MM.1S (cell line): ENCODE measurements around the gene GRIK2.

ENCODE experiments used
- EZH2 ChIP-seq: fragments of 300-600 bp; sonication (generic); optimal IDR thresholded peaks from 2 replicates; pipeline ENCODE3; 2017; ENCODE audit warnings: low read depth, mild to moderate bottlenecking, antibody characterized with exemption, low read length, mixed read lengths
- EZH2phosphoT487 ChIP-seq: fragments of 300-600 bp; sonication (generic); IDR thresholded peaks from 2 replicates; pipeline ENCODE4 v1.6.1; 2018; ENCODE audit warnings: antibody characterized with exemption, low read length
- TF ChIP-seq, protein P1 (sequence below): fragments of 300-600 bp; sonication (generic); IDR thresholded peaks from 2 replicates; pipeline ENCODE4 v1.5.1; 2016; ENCODE audit warnings: antibody characterized with exemption, low read length, mixed read lengths

DNA sequence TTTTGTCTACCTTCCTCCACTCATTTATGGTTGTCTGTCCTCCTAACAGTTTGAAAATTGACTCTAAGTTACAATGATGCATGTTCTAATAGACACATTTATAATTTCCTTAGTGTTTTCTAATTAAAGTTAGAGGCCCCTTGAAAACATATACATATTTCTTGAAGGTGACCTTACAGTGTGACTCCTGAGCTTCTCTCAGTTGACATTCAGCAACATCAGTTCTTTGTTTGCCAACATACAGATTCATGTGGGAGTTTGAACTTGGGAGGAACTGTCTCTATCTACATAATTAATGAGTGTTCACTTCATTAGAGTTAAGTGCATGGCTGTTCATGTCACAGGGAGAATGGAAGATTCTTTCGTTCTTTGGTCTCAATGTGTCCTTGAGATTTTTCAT is 658.2 kb downstream of the GRIK2 start:
- TF ChIP-seq, protein P1, sequence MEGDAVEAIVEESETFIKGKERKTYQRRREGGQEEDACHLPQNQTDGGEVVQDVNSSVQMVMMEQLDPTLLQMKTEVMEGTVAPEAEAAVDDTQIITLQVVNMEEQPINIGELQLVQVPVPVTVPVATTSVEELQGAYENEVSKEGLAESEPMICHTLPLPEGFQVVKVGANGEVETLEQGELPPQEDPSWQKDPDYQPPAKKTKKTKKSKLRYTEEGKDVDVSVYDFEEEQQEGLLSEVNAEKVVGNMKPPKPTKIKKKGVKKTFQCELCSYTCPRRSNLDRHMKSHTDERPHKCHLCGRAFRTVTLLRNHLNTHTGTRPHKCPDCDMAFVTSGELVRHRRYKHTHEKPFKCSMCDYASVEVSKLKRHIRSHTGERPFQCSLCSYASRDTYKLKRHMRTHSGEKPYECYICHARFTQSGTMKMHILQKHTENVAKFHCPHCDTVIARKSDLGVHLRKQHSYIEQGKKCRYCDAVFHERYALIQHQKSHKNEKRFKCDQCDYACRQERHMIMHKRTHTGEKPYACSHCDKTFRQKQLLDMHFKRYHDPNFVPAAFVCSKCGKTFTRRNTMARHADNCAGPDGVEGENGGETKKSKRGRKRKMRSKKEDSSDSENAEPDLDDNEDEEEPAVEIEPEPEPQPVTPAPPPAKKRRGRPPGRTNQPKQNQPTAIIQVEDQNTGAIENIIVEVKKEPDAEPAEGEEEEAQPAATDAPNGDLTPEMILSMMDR, result no peak
- no peak for TF ChIP-seq EZH2
- TF ChIP-seq EZH2phosphoT487, result no peak
